Measurements from ENCODE around the gene NCAM2.
"Not testable (repeated sequence)": the region's sequence is repeated elsewhere in the genome, so short reads cannot be mapped to it uniquely, and the experiment has no call there.

NCAM2 gene

DNA sequence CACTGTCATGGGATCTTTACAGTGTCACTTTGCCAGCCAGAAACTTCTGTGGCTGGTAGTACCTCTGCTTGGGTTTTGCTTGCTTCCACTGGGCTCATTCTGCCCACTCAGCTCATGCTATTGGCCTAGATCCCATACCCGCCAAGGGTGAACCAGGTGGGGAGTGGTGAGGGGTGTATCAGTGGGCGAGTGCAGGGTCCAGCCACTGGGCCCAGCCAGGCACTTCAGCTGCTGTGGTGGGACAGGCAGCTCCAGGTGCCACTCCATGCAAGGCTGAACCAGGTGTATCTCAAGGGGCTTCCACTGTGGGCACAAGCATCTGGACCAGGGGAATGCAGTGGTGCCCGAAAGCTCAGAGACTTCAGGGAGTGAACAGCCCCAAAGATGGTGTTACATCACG is 398.2 kb downstream of the NCAM2 start:
- Histone ChIP-seq H3K27ac (ENCODE audit: low read depth in 2 of 2, low read length in 2 of 2) (no peak overlapping the region), H3K36me3 (ENCODE audit: control insufficient read depth in 2 of 2, insufficient read depth in 2 of 2, low read length in 2 of 2) (no peaks in the 10 kb centered on the region), H3K9me3 (ENCODE audit: control insufficient read depth in 2 of 2, low read length in 2 of 2) (peaks cover 1 to 3% of the 10 kb centered on the region in 2 donors), H3K4me3 (ENCODE audit: low read length in 2 of 2) (no peak overlapping the region), H3K4me1 (ENCODE audit: control insufficient read depth in 2 of 2, insufficient read depth in 2 of 2, low read length in 2 of 2) (no peaks in the 10 kb centered on the region), H3K27me3 (ENCODE audit: control insufficient read depth in 2 of 2, insufficient read depth in 2 of 2, low read length in 2 of 2) (no peaks in the 10 kb centered on the region), H3K9ac (ENCODE audit: low read depth in 1 of 2, low read length in 2 of 2) (no peak overlapping the region)

DNA sequence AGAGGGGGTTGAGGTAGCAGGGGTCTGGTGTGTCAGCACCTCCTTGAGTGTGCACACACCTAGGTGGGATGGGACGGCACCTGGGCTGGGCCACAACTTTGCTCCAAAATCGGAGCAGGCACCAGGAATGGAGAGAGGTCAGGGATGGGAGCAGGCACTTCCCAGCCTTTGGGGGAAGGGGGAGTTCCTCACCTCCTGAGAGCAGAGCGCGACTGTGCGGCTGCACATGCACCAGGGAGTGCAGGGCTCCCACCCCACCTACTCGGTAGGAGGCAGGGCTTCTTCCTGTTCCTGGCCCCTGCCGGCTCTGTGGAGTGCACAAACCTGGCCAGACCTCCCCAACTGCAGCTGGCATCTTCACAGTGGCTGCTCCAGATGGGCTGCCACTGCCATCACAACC is 399.3 kb downstream of the NCAM2 start:
- Histone ChIP-seq H3K36me3 (ENCODE audit: control insufficient read depth in 2 of 2, insufficient read depth in 2 of 2, low read length in 2 of 2) (no peaks in the 10 kb centered on the region), H3K27me3 (ENCODE audit: control insufficient read depth in 2 of 2, insufficient read depth in 2 of 2, low read length in 2 of 2) (no peaks in the 10 kb centered on the region), H3K9me3 (ENCODE audit: control insufficient read depth in 2 of 2, low read length in 2 of 2) (peaks cover 0 to 3% of the 10 kb centered on the region in 2 donors), H3K9ac (ENCODE audit: low read depth in 1 of 2, low read length in 2 of 2) (no peak overlapping the region), H3K4me1 (ENCODE audit: control insufficient read depth in 2 of 2, insufficient read depth in 2 of 2, low read length in 2 of 2) (no peaks in the 10 kb centered on the region), H3K4me3 (ENCODE audit: low read length in 2 of 2) (no peak overlapping the region), H3K27ac (ENCODE audit: low read depth in 2 of 2, low read length in 2 of 2) (no peak overlapping the region)

DNA sequence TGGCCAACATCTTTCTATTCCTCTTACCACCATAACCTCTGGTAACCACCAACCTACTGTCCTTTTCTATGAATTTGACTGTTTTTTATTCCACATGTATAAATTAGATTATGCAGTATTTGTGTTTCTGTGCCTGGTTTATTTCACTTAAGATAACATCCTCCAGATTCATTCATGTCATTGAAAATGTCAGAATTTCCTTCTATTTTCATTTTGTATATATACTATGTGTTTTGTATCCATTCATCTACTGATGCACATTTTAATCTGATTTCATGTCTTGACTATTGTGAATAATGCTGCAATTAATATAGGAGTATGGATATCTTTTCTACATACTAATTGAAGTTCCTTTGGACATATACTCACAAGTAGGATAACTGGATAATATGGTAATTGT is 403.2 kb downstream of the NCAM2 start:
- no peaks in the 10 kb centered on the region for H3K36me3 ChIP-seq (ENCODE audit: control insufficient read depth in 2 of 2, insufficient read depth in 2 of 2, low read length in 2 of 2)

DNA sequence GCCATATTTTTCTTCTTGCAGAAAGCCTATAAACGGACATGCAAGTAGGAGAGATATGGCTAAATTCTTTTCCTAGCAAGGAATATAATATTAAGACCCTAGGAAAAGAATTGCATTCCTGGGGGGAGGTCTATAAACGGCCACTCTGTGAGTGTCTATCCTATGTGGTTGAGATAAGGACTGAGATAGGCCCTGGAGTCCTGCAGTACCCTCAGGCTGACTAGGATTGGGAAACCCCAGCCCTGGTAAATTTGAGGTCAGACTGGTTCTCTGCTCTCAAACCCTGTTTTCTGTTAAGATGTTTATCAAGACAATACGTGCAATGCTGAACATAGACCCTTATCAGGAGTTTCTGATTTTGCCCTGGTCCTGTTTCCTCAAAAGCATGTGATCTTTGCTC is 404.0 kb downstream of the NCAM2 start:
- H3K36me3 ChIP-seq (ENCODE audit: control insufficient read depth in 2 of 2, insufficient read depth in 2 of 2, low read length in 2 of 2); H3K9me3 ChIP-seq (ENCODE audit: control insufficient read depth in 2 of 2, low read length in 2 of 2); H3K9ac ChIP-seq (ENCODE audit: low read depth in 1 of 2, low read length in 2 of 2); H3K27ac ChIP-seq (ENCODE audit: low read depth in 2 of 2, low read length in 2 of 2); H3K4me3 ChIP-seq (ENCODE audit: low read length in 2 of 2); H3K27me3 ChIP-seq (ENCODE audit: control insufficient read depth in 2 of 2, insufficient read depth in 2 of 2, low read length in 2 of 2); H3K4me1 ChIP-seq (ENCODE audit: control insufficient read depth in 2 of 2, insufficient read depth in 2 of 2, low read length in 2 of 2): not testable (repeated sequence)

More for the DNA sequence above, 403.2 kb downstream of the NCAM2 start:
- H3K27ac ChIP-seq (ENCODE audit: low read depth in 2 of 2, low read length in 2 of 2) = no peak overlapping the region
- no peaks in the 10 kb centered on the region for H3K4me1 ChIP-seq (ENCODE audit: control insufficient read depth in 2 of 2, insufficient read depth in 2 of 2, low read length in 2 of 2)
- no peak overlapping the region for H3K9ac ChIP-seq (ENCODE audit: low read depth in 1 of 2, low read length in 2 of 2)
- peaks cover 0 to 3% of the 10 kb centered on the region in 2 donors for H3K9me3 ChIP-seq (ENCODE audit: control insufficient read depth in 2 of 2, low read length in 2 of 2)
- no peak overlapping the region for H3K4me3 ChIP-seq (ENCODE audit: low read length in 2 of 2)
- no peaks in the 10 kb centered on the region for H3K27me3 ChIP-seq (ENCODE audit: control insufficient read depth in 2 of 2, insufficient read depth in 2 of 2, low read length in 2 of 2)

DNA sequence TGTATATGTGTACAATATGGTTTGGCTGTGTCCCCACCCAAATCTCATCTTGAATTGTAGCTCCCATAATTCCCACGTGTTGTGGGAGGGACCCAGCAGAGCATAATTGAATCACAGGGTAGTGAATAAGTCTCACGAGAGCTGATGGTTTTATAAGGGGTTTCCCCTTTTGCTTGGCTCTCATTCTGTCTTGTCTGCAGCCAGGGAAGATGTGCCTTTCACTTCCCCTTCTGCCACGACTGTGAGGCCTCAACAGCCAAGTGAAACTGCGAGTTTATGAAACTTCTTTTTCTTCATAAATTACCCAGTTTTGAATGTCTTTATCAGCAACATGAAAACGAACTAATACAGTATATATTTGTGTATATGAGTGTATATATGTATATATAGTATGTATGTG is 406.1 kb downstream of the NCAM2 start:
- H3K36me3 ChIP-seq (ENCODE audit: control insufficient read depth in 2 of 2, insufficient read depth in 2 of 2, low read length in 2 of 2); H3K9ac ChIP-seq (ENCODE audit: low read depth in 1 of 2, low read length in 2 of 2); H3K27me3 ChIP-seq (ENCODE audit: control insufficient read depth in 2 of 2, insufficient read depth in 2 of 2, low read length in 2 of 2); H3K4me3 ChIP-seq (ENCODE audit: low read length in 2 of 2); H3K9me3 ChIP-seq (ENCODE audit: control insufficient read depth in 2 of 2, low read length in 2 of 2); H3K4me1 ChIP-seq (ENCODE audit: control insufficient read depth in 2 of 2, insufficient read depth in 2 of 2, low read length in 2 of 2); H3K27ac ChIP-seq (ENCODE audit: low read depth in 2 of 2, low read length in 2 of 2): not testable (repeated sequence)

- Histone ChIP-seq H3K9me3 (ENCODE audit: control insufficient read depth in 2 of 2, low read length in 2 of 2) (no peaks in the 10 kb centered on the region), H3K36me3 (ENCODE audit: control insufficient read depth in 2 of 2, insufficient read depth in 2 of 2, low read length in 2 of 2) (no peaks in the 10 kb centered on the region), H3K4me3 (ENCODE audit: low read length in 2 of 2) (no peak overlapping the region), H3K4me1 (ENCODE audit: control insufficient read depth in 2 of 2, insufficient read depth in 2 of 2, low read length in 2 of 2) (no peaks in the 10 kb centered on the region), H3K9ac (ENCODE audit: low read depth in 1 of 2, low read length in 2 of 2) (no peak overlapping the region), H3K27me3 (ENCODE audit: control insufficient read depth in 2 of 2, insufficient read depth in 2 of 2, low read length in 2 of 2) (no peaks in the 10 kb centered on the region), H3K27ac (ENCODE audit: low read depth in 2 of 2, low read length in 2 of 2) (no peak overlapping the region)
Measured at GRCh38 chr21:21406921-21407320, 408.7 kb downstream of the NCAM2 start.

DNA sequence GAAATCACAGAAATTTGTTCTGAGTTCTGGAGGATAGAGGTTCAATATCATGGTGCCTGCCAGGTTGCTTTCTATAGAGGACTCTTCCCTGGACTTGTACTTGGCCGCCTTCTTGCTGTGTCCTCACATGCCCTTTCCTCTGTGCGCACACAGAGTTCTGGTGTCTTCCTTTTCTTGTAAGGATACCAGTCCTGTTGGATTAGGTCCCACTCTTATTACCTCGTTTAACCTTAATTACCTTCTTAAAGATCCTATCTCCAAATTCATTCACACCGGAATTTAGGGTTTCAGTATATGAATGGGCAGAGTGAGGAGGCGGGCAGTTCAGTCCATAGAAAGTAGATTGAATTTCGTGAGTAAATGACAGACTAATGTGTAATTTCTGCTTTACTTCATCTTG is 413.9 kb downstream of the NCAM2 start:
- H3K36me3 ChIP-seq (ENCODE audit: control insufficient read depth in 2 of 2, insufficient read depth in 2 of 2, low read length in 2 of 2) = no peaks in the 10 kb centered on the region
- no peaks in the 10 kb centered on the region for H3K27me3 ChIP-seq (ENCODE audit: control insufficient read depth in 2 of 2, insufficient read depth in 2 of 2, low read length in 2 of 2)
- no peaks in the 10 kb centered on the region for H3K4me1 ChIP-seq (ENCODE audit: control insufficient read depth in 2 of 2, insufficient read depth in 2 of 2, low read length in 2 of 2)
- H3K27ac ChIP-seq (ENCODE audit: low read depth in 2 of 2, low read length in 2 of 2) = no peak overlapping the region
- H3K9me3 ChIP-seq (ENCODE audit: control insufficient read depth in 2 of 2, low read length in 2 of 2) = no peaks in the 10 kb centered on the region
- no peak overlapping the region for H3K9ac ChIP-seq (ENCODE audit: low read depth in 1 of 2, low read length in 2 of 2)
- no peak overlapping the region for H3K4me3 ChIP-seq (ENCODE audit: low read length in 2 of 2)

DNA sequence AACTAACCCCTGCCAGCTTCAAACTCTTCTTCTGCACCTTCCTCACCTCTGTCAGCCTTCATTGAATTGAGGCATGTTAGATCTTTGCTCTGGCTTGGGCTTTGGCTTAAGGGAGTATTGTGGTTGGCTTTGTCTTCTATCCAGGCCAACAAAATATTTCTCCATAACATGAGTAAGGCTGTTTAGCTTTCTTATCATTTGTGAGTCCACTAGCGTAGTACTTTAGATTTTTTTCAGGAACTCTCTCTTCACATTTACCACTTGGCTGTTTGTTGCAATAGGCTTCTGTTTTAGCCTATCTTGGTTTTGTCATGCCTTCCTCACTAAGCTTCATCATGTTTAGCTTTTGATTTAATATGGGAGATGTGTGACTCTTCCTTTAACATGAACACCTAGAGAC is 417.5 kb downstream of the NCAM2 start:
- Histone ChIP-seq H3K27me3 (ENCODE audit: control insufficient read depth in 2 of 2, insufficient read depth in 2 of 2, low read length in 2 of 2) (no peaks in the 10 kb centered on the region), H3K27ac (ENCODE audit: low read depth in 2 of 2, low read length in 2 of 2) (no peak overlapping the region), H3K4me1 (ENCODE audit: control insufficient read depth in 2 of 2, insufficient read depth in 2 of 2, low read length in 2 of 2) (no peaks in the 10 kb centered on the region), H3K9ac (ENCODE audit: low read depth in 1 of 2, low read length in 2 of 2) (no peak overlapping the region), H3K36me3 (ENCODE audit: control insufficient read depth in 2 of 2, insufficient read depth in 2 of 2, low read length in 2 of 2) (no peaks in the 10 kb centered on the region), H3K4me3 (ENCODE audit: low read length in 2 of 2) (no peak overlapping the region), H3K9me3 (ENCODE audit: control insufficient read depth in 2 of 2, low read length in 2 of 2) (no peaks in the 10 kb centered on the region)

- Histone ChIP-seq H3K9ac (ENCODE audit: low read depth in 1 of 2, low read length in 2 of 2) (no peak overlapping the region), H3K27ac (ENCODE audit: low read depth in 2 of 2, low read length in 2 of 2) (no peak overlapping the region), H3K36me3 (ENCODE audit: control insufficient read depth in 2 of 2, insufficient read depth in 2 of 2, low read length in 2 of 2) (no peaks in the 10 kb centered on the region), H3K4me1 (ENCODE audit: control insufficient read depth in 2 of 2, insufficient read depth in 2 of 2, low read length in 2 of 2) (no peaks in the 10 kb centered on the region), H3K27me3 (ENCODE audit: control insufficient read depth in 2 of 2, insufficient read depth in 2 of 2, low read length in 2 of 2) (no peaks in the 10 kb centered on the region), H3K4me3 (ENCODE audit: low read length in 2 of 2) (no peak overlapping the region), H3K9me3 (ENCODE audit: control insufficient read depth in 2 of 2, low read length in 2 of 2) (no peaks in the 10 kb centered on the region)
Measured at GRCh38 chr21:21434944-21435343, 436.7 kb downstream of the NCAM2 start.

DNA sequence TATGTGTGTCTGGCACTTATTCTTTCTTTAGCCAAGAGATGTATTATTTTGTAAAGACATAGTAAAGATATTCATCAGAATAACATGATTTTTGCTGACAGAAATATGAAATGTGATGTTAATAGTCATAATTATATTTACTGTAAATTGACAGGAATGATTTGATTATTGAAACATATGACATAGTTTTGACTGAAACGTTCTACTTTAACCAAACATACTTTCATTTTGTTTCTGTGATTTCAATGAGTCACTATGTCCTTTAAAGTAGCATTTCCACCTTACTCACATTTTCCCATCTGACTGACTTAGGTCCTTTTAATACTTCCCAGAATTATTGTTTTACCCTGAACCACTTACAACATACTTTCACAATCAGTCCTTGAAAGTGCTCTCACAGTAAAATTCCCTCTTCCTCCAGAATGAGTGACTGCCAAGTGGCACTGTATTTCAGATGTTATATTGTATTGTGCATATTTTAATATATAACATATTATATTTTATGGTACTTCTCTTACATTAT is 437.9 kb downstream of the NCAM2 start:
- Histone ChIP-seq H3K27ac (ENCODE audit: low read depth in 2 of 2, low read length in 2 of 2) (no peak overlapping the region), H3K4me1 (ENCODE audit: control insufficient read depth in 2 of 2, insufficient read depth in 2 of 2, low read length in 2 of 2) (no peaks in the 10 kb centered on the region), H3K4me3 (ENCODE audit: low read length in 2 of 2) (no peak overlapping the region), H3K27me3 (ENCODE audit: control insufficient read depth in 2 of 2, insufficient read depth in 2 of 2, low read length in 2 of 2) (no peaks in the 10 kb centered on the region), H3K9me3 (ENCODE audit: control insufficient read depth in 2 of 2, low read length in 2 of 2) (no peaks in the 10 kb centered on the region), H3K36me3 (ENCODE audit: control insufficient read depth in 2 of 2, insufficient read depth in 2 of 2, low read length in 2 of 2) (no peaks in the 10 kb centered on the region), H3K9ac (ENCODE audit: low read depth in 1 of 2, low read length in 2 of 2) (no peak overlapping the region)

DNA sequence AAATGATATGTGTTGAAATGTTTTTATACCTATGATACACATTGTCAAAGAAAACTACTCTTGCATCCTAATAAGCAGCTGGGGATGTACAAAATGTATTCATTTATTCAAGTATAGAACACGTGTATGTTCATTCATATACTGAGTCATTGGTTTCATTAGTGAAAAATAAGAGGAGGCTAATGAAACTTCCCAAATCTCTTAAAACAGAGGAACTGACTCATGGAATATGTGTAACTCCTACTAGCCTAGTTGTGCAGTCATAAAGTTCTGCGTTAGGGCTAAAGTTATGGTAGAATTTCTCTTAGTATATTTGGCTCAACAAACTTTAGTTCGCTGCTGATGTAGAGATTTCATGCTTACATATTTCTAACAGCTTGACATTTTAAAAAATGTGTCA is 441.6 kb downstream of the NCAM2 start:
- H3K4me3 ChIP-seq (ENCODE audit: low read length in 2 of 2) = no peak overlapping the region
- no peaks in the 10 kb centered on the region for H3K27me3 ChIP-seq (ENCODE audit: control insufficient read depth in 2 of 2, insufficient read depth in 2 of 2, low read length in 2 of 2)
- no peaks in the 10 kb centered on the region for H3K36me3 ChIP-seq (ENCODE audit: control insufficient read depth in 2 of 2, insufficient read depth in 2 of 2, low read length in 2 of 2)
- H3K4me1 ChIP-seq (ENCODE audit: control insufficient read depth in 2 of 2, insufficient read depth in 2 of 2, low read length in 2 of 2) = no peaks in the 10 kb centered on the region
- no peak overlapping the region for H3K27ac ChIP-seq (ENCODE audit: low read depth in 2 of 2, low read length in 2 of 2)
- no peak overlapping the region for H3K9ac ChIP-seq (ENCODE audit: low read depth in 1 of 2, low read length in 2 of 2)
- H3K9me3 ChIP-seq (ENCODE audit: control insufficient read depth in 2 of 2, low read length in 2 of 2) = peaks cover 0 to 3% of the 10 kb centered on the region in 2 donors
